Panc1 (cell line): ENCODE results near the gene RUSC1. TPM values are rescaled to one million over a fixed set of nuclear protein-coding genes. Genes with fewer than 3 reads are reported as not detected.
A peak's percentile ranks its signal among the peaks of the same experiment; 100 is the strongest.

Source experiments
- ATAC-seq: fragments of 200-7000 bp; cut with Tn5 transposase; 2 replicates; pipeline ENCODE4 v1.9.1; 2020; ENCODE audit warnings: mild to moderate bottlenecking, moderate library complexity
- BruUV-seq: library from RNA; stranded (reverse); fragments of 400-500 nt; replicated peaks from 2 replicates; lab custom pipeline; 2021; lab: Mats Ljungman, UMichigan
- CTCF ChIA-PET: fragments of 300-600 bp; sonication (Branson Sonifier 250); formaldehyde crosslinking; loops from one replicate; lab custom pipeline; 2022; ENCODE audit warnings: antibody characterized with exemption; lab: Charles Lee
- POLR2A ChIA-PET: fragments of 300-600 bp; sonication (Branson Sonifier 250); formaldehyde crosslinking; loops from one replicate; lab custom pipeline; 2022; ENCODE audit warnings: antibody characterized with exemption; lab: Charles Lee
- DNase-seq: peaks from one replicate; pipeline ENCODE4 v3.0.0-alpha.2; 2010; ENCODE audit warnings: low read depth, low spot score
- H3K27ac ChIP-seq: 2 replicates; pipeline ENCODE4 v1.5.1; 2011; ENCODE audit warnings: mild to moderate bottlenecking, low read length, inconsistent platforms
- H3K27me3 ChIP-seq: fragments of 200-500 bp; sonication (Bioruptor generic); 2 replicates; pipeline ENCODE4 v1.6.0; 2014; ENCODE audit warnings: low read length, inconsistent platforms; ENCODE audit not compliant: control insufficient read depth, insufficient read depth
- H3K36me3 ChIP-seq: fragments of 200-500 bp; sonication (Bioruptor generic); 2 replicates; pipeline ENCODE4 v1.5.1; 2014; ENCODE audit warnings: inconsistent platforms, mild to moderate bottlenecking, low read length, moderate library complexity; ENCODE audit not compliant: control insufficient read depth, insufficient read depth
- H3K4me1 ChIP-seq: 2 replicates; pipeline ENCODE4 v1.5.1; 2011; ENCODE audit warnings: inconsistent platforms, mild to moderate bottlenecking, low read length, moderate library complexity; ENCODE audit not compliant: control insufficient read depth, insufficient read depth
- H3K4me3 ChIP-seq, 2 experiments: 2 replicates each; pipeline ENCODE4 v1.5.1; 2011 to 2012; ENCODE audit warnings: low read depth in 2 of 2, low read length in 2 of 2, mild to moderate bottlenecking in 2 of 2, inconsistent platforms in 1 of 2, moderate library complexity in 1 of 2
- H3K9me3 ChIP-seq: fragments of 200-500 bp; sonication (Bioruptor generic); 2 replicates; pipeline ENCODE4 v1.5.1; 2014; ENCODE audit warnings: low read depth, mild to moderate bottlenecking, inconsistent platforms, low read length, moderate library complexity; ENCODE audit not compliant: control insufficient read depth, insufficient read depth
- CTCF ChIP-seq: fragments of 450-650 bp; IDR thresholded peaks from 2 replicates; pipeline ENCODE4 v1.5.1; 2017; ENCODE audit warnings: mild to moderate bottlenecking
- POLR2AphosphoS5 ChIP-seq: IDR thresholded peaks from 2 replicates; pipeline ENCODE4 v1.6.1; 2012; ENCODE audit warnings: mild to moderate bottlenecking, low read depth, low read length, moderate library complexity
- REST ChIP-seq, 2 experiments: IDR thresholded peaks; 2 replicates each; pipeline ENCODE4 v1.6.1; 2011 to 2012; ENCODE audit warnings: low read depth in 2 of 2, control low read depth in 1 of 2, low read length in 1 of 2, mild to moderate bottlenecking in 1 of 2, moderate library complexity in 1 of 2; ENCODE audit not compliant: insufficient read depth in 1 of 2
- SIN3A ChIP-seq: IDR thresholded peaks from 2 replicates; pipeline ENCODE4 v1.6.1; 2012; ENCODE audit warnings: low read depth, mild to moderate bottlenecking, low read length, moderate library complexity, borderline replicate concordance; ENCODE audit not compliant: insufficient read depth
- TCF7L2 ChIP-seq: IDR thresholded peaks from 2 replicates; pipeline ENCODE4 v1.6.1; 2011; ENCODE audit warnings: mild to moderate bottlenecking, low read depth, low read length, inconsistent platforms
- in situ Hi-C: cut with HindIII; loops from 2 replicates; pipeline ENCODE4 v1.10.0; 2016; ENCODE audit warnings: low sequenced_read_pairs, low pct_unique_long_range_greater_than_20kb
- intact Hi-C: fragments of 100-400 bp; cut with micrococcal nuclease; formaldehyde crosslinking; loops from one replicate; pipeline ENCODE4 v1.10.0; 2022; ENCODE audit not compliant: unreplicated experiment
- total RNA-seq: library from RNA; stranded (reverse); gene quantifications from one replicate; pipeline ENCODE4 v1.2.1, GENCODE V29; 2021; ENCODE audit not compliant: unreplicated experiment

Gene RUSC1
- total RNA-seq, 1 experiment from 2014 or later, result 77.9 TPM

GRCh38 chr1:155319536-155319935, 1.2 kb upstream of the RUSC1 start:
- peak overlapping the region; percentile 87 for H3K27ac ChIP-seq
- no TSS peak for BruUV-seq
- ChIA-PET CTCF (no interaction called here), POLR2A (interaction anchor here (2.0 kb wide), 1 partner anchor 46 kb away, joined by 5 read pairs; the partner anchor contains the start of gene CLK2)
- TF ChIP-seq REST (IDR thresholded peaks at IDR 0.05; ENCODE audit: insufficient read depth in 1 of 2, low read depth in 2 of 2, low read length in 1 of 2) (no peak), CTCF (no peak), TCF7L2 (no peak), POLR2AphosphoS5 (no peak), SIN3A (no peak)
- peaks cover 27% of the 10 kb centered on the region for H3K4me1 ChIP-seq
- intact Hi-C loops, result no loop called here
- H3K4me3 ChIP-seq, result no peak overlapping the region
- DNase-seq (no peak), ATAC-seq (no peak)
- no peaks in the 10 kb centered on the region; the same call in 1 of the 2 replicates for H3K36me3 ChIP-seq
- no peaks in the 10 kb centered on the region for H3K9me3 ChIP-seq
- in situ Hi-C loops, result no loop called here
- no peaks in the 10 kb centered on the region for H3K27me3 ChIP-seq

- no peaks in the 10 kb centered on the region for H3K9me3 ChIP-seq
- H3K27ac ChIP-seq, result peak overlapping the region; percentile 87
- ChIA-PET CTCF (interaction anchor here (1.0 kb wide), 1 partner anchor 69 kb away, joined by 3 read pairs; no protein-coding TSS in a partner anchor), POLR2A (interaction anchor here (2.0 kb wide), 1 partner anchor 47 kb away, joined by 5 read pairs; the partner anchor contains the start of gene CLK2)
- intact Hi-C loops, result no loop called here
- peak overlapping the region; percentile 92 to 96 for H3K4me3 ChIP-seq
- no TSS peak for BruUV-seq
- H3K4me1 ChIP-seq, result peaks cover 27% of the 10 kb centered on the region
- no peaks in the 10 kb centered on the region for H3K27me3 ChIP-seq
- H3K36me3 ChIP-seq, result no peaks in the 10 kb centered on the region; the same call in 1 of the 2 replicates
- ATAC-seq (no peak), DNase-seq (no peak)
- in situ Hi-C loops, result no loop called here
- no peak for TF ChIP-seq POLR2AphosphoS5
- no peak for TF ChIP-seq TCF7L2
- no peak for TF ChIP-seq SIN3A
- no peak for TF ChIP-seq CTCF
- TF ChIP-seq REST (IDR thresholded peaks at IDR 0.05; ENCODE audit: insufficient read depth in 1 of 2, low read depth in 2 of 2, low read length in 1 of 2), result no peak
Observed at GRCh38 chr1:155320252-155320651, 442 bp upstream of the RUSC1 start.
